GM21515 (cell line): ENCODE data around the gene GMPR.
A peak's percentile ranks its signal among the peaks of the same experiment; 100 is the strongest.

Source experiments
- ATAC-seq: cut with Tn5 transposase; IDR thresholded peaks from one replicate; pipeline ENCODE4 v1.9.1; 2021; ENCODE audit not compliant: unreplicated experiment

The GMPR gene

GRCh38 chr6:16296061-16296670 lies 57.8 kb downstream of the GMPR start:
- no peak for ATAC-seq

GRCh38 chr6:16299861-16300260 lies 61.5 kb downstream of the GMPR start:
- ATAC-seq = no peak

DNA sequence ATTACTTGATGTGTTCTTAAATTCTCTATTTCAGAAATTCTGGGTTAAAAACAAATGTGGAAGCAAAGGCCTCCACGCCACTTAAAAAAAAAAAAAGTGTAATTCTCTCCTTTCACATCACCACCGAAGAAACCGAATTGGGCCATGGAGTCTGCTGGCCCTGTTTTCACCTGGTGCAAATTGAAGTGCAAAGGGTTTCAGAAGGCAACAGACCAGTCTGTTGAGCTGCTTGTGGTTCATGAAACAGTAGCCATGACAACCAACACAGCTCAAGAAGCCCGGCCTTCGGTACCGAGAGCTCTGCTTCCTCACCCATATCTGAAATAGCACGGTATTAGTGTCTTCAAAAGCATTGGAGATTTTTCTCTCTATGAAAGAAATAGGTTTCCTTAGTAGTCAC lies 63.1 kb downstream of the GMPR start:
- ATAC-seq = peak; percentile 67

GRCh38 chr6:16302721-16303552 lies 64.5 kb downstream of the GMPR start:
- ATAC-seq = no peak

GRCh38 chr6:16305246-16305725 lies 66.9 kb downstream of the GMPR start:
- ATAC-seq = peak; percentile 72

GRCh38 chr6:16305788-16306187 lies 67.4 kb downstream of the GMPR start:
- peak; percentile 18 for ATAC-seq

DNA sequence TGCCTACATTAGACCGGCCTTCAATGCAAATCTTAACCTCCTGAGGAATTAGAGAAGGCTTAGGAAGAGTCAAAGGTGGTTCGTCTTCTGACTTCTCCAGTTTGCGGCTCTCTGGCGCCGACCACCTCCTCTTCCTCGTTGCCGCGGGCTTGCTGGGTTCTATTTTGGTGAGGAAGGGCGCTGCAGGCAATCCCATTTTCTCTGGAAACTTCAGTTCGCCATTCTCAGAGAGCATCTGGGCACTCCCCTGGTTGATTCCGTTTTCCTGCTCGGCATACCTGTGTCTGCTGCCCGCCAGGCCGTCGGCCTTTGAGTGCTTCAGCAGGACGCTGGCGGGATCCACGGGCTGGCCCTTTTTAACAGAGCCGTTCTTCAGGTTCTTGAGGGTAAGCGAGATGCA lies 67.9 kb downstream of the GMPR start:
- ATAC-seq = no peak

DNA sequence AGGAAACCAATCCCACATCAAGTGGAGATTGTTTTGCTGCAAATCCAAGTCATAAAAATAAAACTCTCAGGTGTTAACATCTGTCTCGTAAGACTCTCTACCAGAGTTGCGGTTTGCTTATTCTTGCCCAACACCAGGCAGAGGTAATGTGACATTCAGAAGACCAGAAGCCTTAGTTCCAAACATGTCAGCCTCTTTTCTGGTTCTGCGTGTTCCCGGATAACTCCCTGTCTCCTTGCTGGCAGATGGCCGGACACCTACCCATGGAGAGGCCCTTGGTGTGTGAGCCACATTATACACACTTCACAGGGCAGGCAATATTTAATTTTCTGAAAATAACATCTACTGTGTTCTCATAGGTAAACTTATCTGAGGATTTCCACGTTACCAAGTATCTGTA lies 73.4 kb downstream of the GMPR start:
- ATAC-seq = no peak

- no peak for ATAC-seq
Observed at GRCh38 chr6:16313732-16314131, 75.3 kb downstream of the GMPR start.

GRCh38 chr6:16314296-16314695 lies 75.9 kb downstream of the GMPR start:
- ATAC-seq = no peak

- no peak for ATAC-seq
Observed at GRCh38 chr6:16316741-16317251, 78.4 kb downstream of the GMPR start.

DNA sequence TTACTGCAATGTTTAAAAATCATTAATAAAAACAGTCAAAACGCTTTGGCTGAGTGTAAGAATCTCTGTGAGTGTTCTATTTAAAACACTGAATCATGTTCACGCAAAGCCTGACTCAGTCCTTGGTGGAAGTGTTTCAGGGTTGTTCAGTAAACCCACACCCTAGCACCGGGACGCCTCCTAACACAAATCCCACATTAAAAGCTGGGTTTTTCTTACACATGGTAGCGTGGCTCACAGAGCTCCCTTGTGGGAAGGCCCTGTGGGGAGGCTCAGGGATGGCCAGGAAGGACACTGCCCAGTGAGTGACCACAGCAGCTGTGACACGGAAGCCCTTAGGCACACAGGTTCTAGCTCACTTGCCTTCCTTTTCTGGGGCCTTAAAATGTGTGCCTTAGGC lies 80.2 kb downstream of the GMPR start:
- ATAC-seq = no peak

DNA sequence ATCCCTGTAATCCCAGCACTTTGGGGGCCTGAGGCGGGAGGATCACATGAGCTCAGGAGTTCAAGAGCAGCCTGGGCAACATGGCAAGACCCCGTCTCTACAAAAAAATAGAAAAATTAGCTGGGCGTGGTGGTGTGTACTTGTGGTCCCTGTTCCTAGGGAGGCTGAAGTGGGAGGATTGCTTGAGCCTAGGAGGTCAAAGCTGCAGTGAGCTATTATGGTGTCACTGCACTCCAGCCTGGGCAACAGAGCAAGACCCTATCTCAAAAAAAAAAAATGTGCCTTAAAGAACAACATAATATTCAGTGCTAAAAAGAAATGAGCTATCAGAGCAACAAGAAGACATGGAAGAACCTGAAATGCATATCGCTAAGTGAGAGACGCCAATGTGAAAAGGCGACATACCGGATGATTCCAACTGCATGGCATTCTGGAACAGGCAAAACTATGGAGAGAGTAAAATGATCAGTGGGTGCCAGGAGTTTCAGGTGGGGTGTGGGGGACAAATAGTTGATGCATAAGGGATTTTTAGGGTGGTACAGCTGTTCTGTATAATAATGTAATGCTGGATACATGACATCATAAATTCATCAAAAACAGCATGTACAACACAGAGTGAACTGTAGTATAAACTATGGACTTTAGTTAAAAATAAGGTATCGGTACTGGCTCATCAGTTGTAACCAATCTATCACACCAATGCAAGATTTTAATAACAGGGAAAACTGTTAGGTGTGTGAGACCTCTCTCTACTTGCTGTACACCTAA lies 80.8 kb downstream of the GMPR start:
- no peak for ATAC-seq

DNA sequence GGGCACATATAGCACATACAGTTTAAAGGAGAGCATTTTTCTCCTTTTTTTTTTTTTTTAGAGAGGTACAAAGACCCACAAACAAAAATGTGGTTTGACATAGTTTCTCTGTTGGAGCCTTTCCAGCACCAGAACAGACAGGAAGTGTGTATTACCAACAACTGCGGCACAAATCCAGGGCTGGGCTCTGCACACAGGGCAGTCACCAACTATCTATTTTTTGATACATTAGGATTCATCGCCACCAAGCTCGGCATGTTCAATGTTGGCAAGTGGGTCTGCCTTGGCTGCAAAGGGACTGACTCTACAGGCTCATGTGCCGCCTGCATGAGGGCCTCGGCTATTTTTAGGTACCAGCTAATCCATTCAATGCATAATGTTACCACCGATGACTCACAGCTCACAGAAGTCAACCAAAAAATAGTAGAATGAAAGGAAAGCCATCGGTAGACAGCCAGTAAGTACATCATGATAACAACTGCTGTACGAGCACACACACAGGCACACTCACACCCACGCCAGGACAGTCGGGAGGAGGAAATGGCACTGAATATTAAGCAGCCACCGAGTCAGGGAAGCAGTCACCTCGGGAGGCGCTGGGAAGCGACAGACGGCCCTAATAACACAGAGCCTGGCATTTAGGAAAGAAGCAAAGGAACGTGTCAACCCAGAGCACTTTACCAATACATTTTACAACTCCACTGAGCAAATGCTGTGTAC lies 81.6 kb downstream of the GMPR start:
- peak; percentile 48 for ATAC-seq

GRCh38 chr6:16320533-16321340 lies 82.3 kb downstream of the GMPR start:
- ATAC-seq = no peak

GRCh38 chr6:16321341-16321710 lies 82.9 kb downstream of the GMPR start:
- ATAC-seq = no peak

GRCh38 chr6:16321826-16322225 lies 83.4 kb downstream of the GMPR start:
- ATAC-seq = no peak

GRCh38 chr6:16322666-16323312 lies 84.4 kb downstream of the GMPR start:
- peak; percentile 85 for ATAC-seq

DNA sequence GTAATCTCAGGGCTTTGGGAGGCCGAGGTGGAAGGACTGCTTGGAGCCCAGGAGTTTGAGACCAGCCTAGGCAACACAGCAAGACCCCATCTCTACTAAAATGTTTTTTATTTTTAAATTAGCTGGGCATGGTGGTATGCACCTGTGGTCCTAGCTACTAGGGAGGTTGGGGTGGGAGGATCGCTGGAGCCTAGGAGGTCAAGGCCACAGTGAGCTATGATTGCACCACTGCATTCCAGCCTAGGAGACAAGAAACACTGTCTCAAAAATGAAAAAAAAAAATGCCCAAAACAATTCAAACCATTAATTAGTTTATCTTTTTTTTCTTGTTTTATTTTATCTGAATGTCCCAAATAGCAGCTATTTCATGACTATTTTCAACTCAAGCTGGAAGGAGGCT lies 85.8 kb downstream of the GMPR start:
- ATAC-seq = no peak
